Activated T-cell treated with anti-CD3 and anti-CD28 coated beads for 4 hours (primary cell): Measurements from ENCODE around the gene OLFM1.

Experiments
- DNase-seq: peaks from one replicate; pipeline ENCODE4 v3.0.0-alpha.2; 2020

Gene OLFM1

DNA sequence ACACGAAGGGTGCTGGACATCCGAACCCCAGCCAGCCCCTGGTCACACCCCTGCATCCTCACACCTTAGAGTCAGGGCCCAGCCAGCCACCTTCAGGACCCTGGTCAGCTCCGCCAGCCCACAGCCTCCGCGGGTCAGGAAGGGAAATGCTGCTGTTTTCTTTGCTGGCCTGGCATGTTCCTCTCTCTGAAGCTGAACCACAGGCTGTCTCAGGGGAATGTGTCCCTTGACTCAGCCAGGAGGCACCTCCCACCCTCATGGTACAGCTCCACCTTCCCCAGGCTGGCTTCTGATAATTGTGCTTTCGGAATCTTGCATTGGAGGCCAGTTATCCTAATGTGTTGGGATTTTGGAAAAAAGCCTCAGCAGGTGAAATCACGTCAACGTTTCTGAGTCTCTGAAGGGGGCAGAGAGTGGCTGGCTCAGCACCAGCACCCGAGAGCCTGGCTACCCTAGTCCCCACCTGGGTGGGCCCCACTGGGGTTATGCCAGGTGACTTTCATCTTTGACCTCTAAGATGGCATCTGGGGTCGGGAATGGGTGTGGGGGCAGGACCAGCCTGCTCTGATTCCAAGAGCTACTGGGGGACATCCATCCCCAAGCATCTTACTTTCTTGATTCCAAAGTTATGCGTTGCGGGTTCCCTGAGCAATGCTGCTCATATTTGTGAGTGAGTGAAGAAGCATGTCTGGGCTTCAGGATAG, 9.8 kb upstream of the OLFM1 start:
- DNase-seq: no peak

- no peak for DNase-seq
These were observed 9.1 kb upstream of the OLFM1 start for GRCh38 chr9:135078361-135078821.

- DNase-seq: no peak
These were observed 8.4 kb upstream of the OLFM1 start for GRCh38 chr9:135079018-135079417.

GRCh38 chr9:135079676-135080075, 7.8 kb upstream of the OLFM1 start:
- DNase-seq: no peak

DNA sequence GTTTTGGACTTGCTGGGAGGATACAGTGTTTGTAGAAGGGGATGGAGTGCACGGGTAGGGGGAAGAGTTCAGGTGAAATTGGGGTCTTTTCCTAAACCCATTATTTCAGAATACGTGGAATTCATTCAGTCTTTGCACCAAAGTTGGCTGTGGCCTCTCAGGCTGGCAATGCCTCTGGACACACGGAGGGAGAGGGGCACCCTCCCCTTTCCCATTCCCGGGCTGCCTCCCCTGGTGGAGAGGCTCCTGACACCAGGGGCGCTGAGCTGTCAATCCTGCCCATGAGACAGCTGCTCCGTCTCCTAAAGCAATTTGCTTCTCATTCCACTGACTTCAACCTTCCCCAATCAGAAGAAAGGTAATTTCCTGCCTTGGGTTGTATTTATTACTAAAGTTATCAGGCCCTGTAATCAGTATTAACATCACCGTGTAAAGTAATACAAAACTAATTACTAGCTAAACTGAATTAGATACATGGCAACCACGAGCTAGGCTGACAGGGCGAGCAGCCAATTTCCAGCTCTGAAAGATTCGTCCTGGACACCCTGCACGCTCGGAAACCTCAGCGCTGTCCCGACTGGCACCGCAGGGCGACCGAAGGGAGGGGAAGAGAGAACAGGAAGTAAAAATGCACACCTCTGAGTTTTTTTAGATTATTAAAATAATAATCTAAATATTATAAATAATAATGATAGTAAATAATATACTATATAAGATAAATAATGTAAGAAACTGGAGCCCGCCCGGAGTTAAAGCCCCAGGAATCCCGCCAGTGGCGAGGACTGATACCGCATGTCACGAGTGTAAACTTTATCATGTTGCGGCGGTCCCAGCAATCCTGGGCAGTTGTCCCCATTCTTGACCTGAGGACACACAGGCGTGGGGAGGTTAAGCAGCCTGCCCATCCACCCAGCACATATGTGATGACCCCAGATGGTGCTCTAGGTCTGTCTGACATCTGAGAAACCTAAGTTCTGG, 6.9 kb upstream of the OLFM1 start:
- DNase-seq: no peak

DNA sequence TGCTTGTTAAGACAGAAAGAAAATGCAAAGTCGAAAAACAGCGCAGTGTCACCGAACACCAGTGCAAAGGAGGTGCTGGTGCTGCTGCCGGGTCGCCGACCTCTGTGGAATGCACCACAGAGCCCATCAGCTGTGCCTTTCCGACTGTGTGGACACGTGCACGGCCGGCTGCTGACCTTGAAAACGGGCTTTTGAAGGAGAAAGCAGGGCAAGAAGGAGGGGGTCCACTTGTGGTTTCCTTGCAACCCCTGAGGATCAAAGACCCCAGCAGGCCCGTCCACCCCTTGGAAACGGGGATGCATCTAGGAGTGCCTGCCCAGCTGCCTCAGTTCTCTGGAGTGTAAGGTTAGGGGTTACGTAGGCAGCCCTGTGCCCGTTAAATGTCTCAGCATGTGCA, 6.2 kb upstream of the OLFM1 start:
- no peak for DNase-seq

DNA sequence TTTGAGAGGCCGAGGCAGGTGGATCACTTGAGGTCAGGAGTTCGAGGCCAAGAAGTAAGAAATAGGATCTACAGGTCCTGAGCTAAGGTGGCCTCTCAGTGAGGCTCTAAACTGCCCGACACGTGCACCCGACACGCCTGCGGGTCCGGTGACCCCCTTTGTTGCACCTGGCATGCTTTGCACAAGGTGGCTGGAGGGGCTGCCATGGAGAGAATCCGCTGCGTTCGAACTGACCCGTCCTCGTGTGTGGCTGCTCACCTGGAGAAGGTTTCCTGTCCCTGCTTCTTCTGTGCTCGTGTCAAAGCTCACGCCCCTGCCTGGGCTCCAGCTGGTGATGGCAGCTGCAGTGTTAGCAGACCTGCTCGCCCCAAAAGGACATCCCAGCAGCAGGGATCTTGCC, 5.7 kb upstream of the OLFM1 start:
- no peak for DNase-seq

DNA sequence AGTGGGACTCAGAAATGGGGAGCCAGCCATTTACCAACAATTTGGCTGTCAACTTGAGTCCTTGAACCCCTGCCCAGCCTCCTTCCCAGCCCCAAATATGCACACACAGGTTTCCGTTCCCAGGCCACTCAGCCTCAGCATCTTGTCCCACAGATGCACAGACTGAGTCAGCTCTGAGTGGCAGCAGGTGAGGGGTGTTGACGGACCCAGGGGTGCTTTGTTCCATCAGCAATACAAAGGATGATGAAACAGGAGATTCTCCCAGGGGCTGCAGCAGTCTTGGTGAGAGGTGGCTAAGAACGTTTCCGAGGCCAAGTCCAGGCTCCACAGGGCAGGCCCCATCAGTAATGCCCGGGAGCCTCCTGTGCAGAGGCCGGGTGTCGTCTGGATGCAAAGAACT, 4.9 kb upstream of the OLFM1 start:
- no peak for DNase-seq

GRCh38 chr9:135083241-135083810, 4.1 kb upstream of the OLFM1 start:
- no peak for DNase-seq

DNA sequence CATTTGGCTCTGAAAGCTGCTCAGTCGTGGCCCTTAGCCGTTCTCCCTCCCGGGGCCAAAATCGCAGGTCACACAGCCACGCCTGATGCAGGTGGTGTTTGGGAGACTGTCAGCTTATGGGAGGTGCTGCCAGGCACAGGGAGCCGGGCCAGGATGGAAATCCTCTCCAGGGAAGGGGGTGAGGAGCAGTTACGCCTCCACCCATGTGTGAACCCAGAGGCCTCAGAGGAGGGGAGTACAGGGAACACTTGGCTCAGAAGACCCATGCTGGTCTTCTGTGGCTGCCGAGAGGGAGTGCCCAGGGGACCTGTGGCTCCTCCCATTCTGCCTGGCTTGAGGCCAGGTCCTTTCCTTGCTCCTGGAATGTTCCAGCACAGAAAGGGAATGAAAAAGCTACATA, 3.6 kb upstream of the OLFM1 start:
- no peak for DNase-seq

DNA sequence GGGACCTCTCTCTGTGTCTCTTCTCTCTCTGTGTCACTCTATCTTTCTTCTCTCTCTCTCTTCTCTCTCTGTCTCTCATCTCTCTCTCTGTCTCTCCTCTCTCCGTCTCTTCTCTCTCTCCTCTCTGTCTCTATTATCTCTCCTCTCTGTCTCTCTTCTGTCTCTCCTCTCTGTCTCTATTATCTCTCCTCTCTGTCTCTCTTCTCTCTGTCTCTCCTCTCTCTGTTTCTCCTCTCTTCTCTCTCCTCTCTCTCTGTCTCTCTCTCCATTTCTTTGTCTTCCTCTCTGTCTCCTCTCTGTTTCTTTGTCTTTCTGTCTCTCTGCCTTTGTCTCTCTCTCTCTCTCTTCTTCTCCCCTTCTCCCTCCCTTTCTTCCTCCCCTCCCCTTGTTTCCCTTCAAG, 3.2 kb upstream of the OLFM1 start:
- DNase-seq: no peak

DNA sequence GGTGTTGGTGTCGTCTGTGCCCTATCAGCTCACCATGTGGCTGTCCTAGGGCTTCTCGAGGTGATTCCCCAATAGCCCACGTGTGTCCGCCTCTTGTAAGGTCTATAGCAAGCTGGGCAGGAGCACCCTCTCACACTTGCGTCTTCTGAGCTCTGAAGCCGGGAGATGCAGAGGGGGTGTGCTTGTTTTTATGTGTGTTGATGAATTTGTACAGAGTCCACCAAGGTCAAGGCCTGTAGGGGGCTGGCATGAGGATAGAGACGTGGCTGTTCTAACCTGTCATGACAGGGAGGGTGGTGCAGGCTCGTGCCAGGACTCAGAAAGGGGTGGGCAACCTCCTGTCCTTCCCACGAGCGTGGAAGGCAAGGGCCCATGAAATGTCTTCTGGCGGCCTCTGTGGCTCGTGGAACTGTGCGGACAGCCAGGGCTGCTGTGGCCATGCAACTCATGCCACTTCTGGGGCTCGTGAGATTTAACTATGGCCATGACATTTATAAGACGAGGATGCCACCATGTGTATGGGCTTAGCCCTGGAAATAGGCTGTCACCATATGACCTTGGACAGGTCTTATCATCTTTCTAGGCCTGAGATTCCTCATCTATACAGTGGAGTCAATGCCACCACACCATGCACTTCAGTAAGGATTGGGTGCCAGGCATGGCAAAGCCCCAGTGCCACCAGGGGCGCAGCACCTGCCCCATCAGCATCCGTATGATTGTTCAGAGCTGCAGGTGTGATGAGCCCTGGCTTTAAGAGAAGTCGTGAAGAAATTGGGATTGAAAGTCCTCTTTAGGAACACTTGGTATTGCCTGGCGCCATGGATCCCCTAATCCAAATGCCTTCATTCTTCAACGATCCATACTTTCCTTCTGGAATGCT, 2.3 kb upstream of the OLFM1 start:
- DNase-seq: no peak

GRCh38 chr9:135085830-135086546, 1.5 kb upstream of the OLFM1 start:
- DNase-seq: no peak

- DNase-seq: no peak
These were observed 625 bp upstream of the OLFM1 start for GRCh38 chr9:135086597-135087488.

GRCh38 chr9:135087899-135088347, 455 bp downstream of the OLFM1 start:
- DNase-seq: no peak

- DNase-seq: no peak
These were observed 995 bp downstream of the OLFM1 start for GRCh38 chr9:135088348-135088978.

- DNase-seq: no peak
These were observed 1.7 kb downstream of the OLFM1 start for GRCh38 chr9:135088979-135089847.

- no peak for DNase-seq
These were observed 2.6 kb downstream of the OLFM1 start for GRCh38 chr9:135090081-135090480.

DNA sequence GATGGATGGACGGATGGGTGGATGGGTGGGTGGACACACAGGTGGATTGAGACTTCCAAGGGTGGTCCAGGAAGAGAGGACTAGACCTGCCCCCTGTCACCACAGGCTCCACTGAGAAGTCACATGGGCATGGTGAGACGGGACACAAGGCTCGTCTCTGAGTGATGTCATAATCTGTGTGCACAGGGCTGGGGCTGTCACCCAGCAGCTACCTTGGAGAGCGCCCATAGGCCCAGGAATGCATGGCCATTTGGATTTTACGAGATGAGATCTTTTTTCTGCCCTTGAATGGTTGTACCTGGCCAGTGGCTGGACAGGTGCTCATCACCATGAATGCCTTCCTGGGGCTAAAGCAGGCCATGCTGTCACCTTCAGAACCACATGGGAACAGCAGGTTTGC, 3.1 kb downstream of the OLFM1 start:
- DNase-seq: no peak
